Measurements from ENCODE around the gene DNHD1. TPM values are rescaled to one million over a fixed set of nuclear protein-coding genes. Genes with fewer than 3 reads are reported as not detected.

The DNHD1 gene
- total RNA-seq, 1 donor from 2014 or later = 6.6 TPM

- H3K4me1 Mint-ChIP-seq (ENCODE audit: unreplicated experiment) = peaks cover 2% of the 10 kb centered on the region
- no peaks in the 10 kb centered on the region for H3K9me3 Mint-ChIP-seq (ENCODE audit: unreplicated experiment)
- H3K36me3 Mint-ChIP-seq (ENCODE audit: unreplicated experiment) = peaks cover 14% of the 10 kb centered on the region
- DNase-seq (ENCODE audit: extremely low spot score, unreplicated experiment) = peak; percentile 44
- H3K27ac Mint-ChIP-seq (ENCODE audit: unreplicated experiment) = no peak overlapping the region
- H3K27me3 Mint-ChIP-seq (ENCODE audit: unreplicated experiment) = no peaks in the 10 kb centered on the region
- H3K4me3 Mint-ChIP-seq (ENCODE audit: unreplicated experiment) = no peak overlapping the region
- no peak for TF ChIP-seq CTCF (IDR thresholded peaks at IDR 0.05)
Measured at GRCh38 chr11:6602096-6602940, 105.2 kb downstream of the DNHD1 start.

- H3K27me3 Mint-ChIP-seq (ENCODE audit: unreplicated experiment) = no peaks in the 10 kb centered on the region
- no peak within 1 kb of the TSS for H3K4me3 Mint-ChIP-seq (ENCODE audit: unreplicated experiment)
- TF ChIP-seq CTCF (IDR thresholded peaks at IDR 0.05) = peak; percentile 36
- peak; percentile 95 for DNase-seq (ENCODE audit: extremely low spot score, unreplicated experiment)
- H3K36me3 Mint-ChIP-seq (ENCODE audit: unreplicated experiment) = peaks cover 13% of the 10 kb centered on the region
- H3K27ac Mint-ChIP-seq (ENCODE audit: unreplicated experiment) = no peak within 1 kb of the TSS
- peaks cover 7% of the 10 kb centered on the region for H3K4me1 Mint-ChIP-seq (ENCODE audit: unreplicated experiment)
- no peaks in the 10 kb centered on the region for H3K9me3 Mint-ChIP-seq (ENCODE audit: unreplicated experiment)
Measured at GRCh38 chr11:6603287-6604080, 106.4 kb downstream of the DNHD1 start, which contains the start of the genes ILK and RRP8. ILK (plus strand) TSS chr11:6603774; CDS start chr11:6604272, 498 bp downstream. RRP8 (minus strand) TSS chr11:6603616; CDS start chr11:6603502, 114 bp downstream.

GRCh38 chr11:6604081-6604626 is 107.1 kb downstream of the DNHD1 start:
- Mint-ChIP-seq H3K27ac (ENCODE audit: unreplicated experiment) (no peak overlapping the region), H3K4me1 (ENCODE audit: unreplicated experiment) (peaks cover 12% of the 10 kb centered on the region), H3K27me3 (ENCODE audit: unreplicated experiment) (no peaks in the 10 kb centered on the region), H3K4me3 (ENCODE audit: unreplicated experiment) (no peak overlapping the region), H3K9me3 (ENCODE audit: unreplicated experiment) (no peaks in the 10 kb centered on the region), H3K36me3 (ENCODE audit: unreplicated experiment) (peaks cover 14% of the 10 kb centered on the region)
- peak; percentile 86 for DNase-seq (ENCODE audit: extremely low spot score, unreplicated experiment)
- TF ChIP-seq CTCF (IDR thresholded peaks at IDR 0.05) = peak; percentile 29

- no peak overlapping the region for H3K27ac Mint-ChIP-seq (ENCODE audit: unreplicated experiment)
Measured at GRCh38 chr11:6604790-6605189, 107.7 kb downstream of the DNHD1 start.

More at GRCh38 chr11:6604790-6605189, 107.7 kb downstream of the DNHD1 start:
- no peak for TF ChIP-seq CTCF (IDR thresholded peaks at IDR 0.05)
- DNase-seq (ENCODE audit: extremely low spot score, unreplicated experiment) = no peak
- H3K4me1 Mint-ChIP-seq (ENCODE audit: unreplicated experiment) = peaks cover 12% of the 10 kb centered on the region
- peaks cover 16% of the 10 kb centered on the region for H3K36me3 Mint-ChIP-seq (ENCODE audit: unreplicated experiment)
- no peak overlapping the region for H3K4me3 Mint-ChIP-seq (ENCODE audit: unreplicated experiment)
- no peaks in the 10 kb centered on the region for H3K27me3 Mint-ChIP-seq (ENCODE audit: unreplicated experiment)
- no peaks in the 10 kb centered on the region for H3K9me3 Mint-ChIP-seq (ENCODE audit: unreplicated experiment)
